GM18517 (cell line): ENCODE measurements around the gene CHD9.

Source experiments
- ATAC-seq: cut with Tn5 transposase; IDR thresholded peaks from one replicate; pipeline ENCODE4 v1.9.1; 2021; ENCODE audit warnings: mild to moderate bottlenecking, moderate library complexity; ENCODE audit not compliant: unreplicated experiment

CHD9 gene

GRCh38 chr16:53334581-53334980 is 279.8 kb downstream of the CHD9 start:
- ATAC-seq = no peak

GRCh38 chr16:53337294-53337693 is 282.5 kb downstream of the CHD9 start:
- no peak for ATAC-seq

DNA sequence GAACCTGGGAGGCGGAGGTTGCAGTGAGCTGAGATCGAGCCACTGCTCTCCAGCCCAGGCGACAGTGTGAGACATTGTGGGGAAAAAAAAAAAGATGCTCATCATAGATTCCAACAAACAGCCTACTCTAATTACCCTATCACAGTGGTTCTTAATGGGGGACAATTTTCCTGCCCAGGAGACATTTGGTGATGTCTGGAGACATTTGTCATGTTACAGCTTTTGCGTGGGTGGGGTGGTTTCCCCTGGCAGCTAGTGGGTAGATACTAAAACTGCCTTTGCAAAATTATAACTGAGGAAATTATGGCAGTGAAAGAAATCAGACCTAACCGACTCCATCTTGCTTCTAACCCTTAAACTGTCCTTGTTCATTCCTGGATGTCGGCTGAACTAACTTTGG is 287.0 kb downstream of the CHD9 start:
- no peak for ATAC-seq

GRCh38 chr16:53355064-53355463 is 300.3 kb downstream of the CHD9 start:
- no peak for ATAC-seq

DNA sequence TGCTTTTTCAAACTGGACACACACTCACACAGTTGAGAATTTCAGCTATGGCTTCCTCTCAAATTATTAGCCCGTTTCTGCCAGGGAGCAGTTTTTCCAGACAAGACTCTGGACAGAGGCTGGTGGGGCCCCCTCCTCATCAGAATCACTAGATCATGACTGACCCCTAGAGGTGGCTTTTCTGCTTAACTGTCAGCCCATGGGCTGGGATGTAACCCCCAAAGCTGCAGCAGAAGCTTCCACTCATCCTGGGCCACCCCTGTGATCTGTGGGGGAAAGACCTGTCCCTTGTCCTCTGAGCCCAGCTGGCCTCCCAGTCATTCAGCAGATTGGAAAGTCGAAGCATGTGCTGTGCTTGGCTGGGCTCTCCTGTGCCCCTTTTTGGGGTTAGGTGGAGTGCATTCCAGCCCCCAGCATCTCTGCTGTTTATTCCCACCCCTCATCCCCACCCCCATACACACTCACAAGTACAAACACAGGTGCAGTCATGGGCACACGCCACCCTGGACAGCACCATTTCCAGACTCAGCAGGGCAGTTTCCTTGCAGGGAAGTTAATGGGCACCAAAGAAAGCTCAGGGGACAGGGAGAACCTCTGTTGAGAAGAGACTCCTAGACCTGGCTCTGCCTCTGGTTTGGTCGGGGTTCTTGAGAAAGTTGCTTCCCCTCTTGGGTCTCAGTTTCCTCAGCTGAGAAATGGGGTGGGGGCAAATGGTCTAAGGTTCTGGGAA is 301.9 kb downstream of the CHD9 start:
- no peak for ATAC-seq

DNA sequence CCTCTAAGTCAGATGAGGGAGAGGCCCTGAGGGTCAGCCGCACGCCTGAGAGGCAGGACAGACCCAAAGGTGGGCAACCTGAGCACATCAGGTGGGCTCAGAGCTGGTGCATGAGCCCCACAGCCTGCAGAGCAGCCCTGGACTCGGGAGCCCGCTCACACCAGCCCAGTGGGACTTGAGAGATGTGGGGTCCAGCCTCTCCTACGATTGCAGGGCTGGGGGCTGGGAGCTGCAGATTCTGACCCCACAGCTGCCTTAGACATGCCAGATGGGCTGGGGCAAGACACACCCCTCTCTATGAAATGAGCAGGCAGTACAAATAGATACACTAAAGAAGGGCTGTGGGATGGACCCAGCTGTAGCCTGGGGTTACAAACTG is 302.4 kb downstream of the CHD9 start:
- ATAC-seq = no peak

DNA sequence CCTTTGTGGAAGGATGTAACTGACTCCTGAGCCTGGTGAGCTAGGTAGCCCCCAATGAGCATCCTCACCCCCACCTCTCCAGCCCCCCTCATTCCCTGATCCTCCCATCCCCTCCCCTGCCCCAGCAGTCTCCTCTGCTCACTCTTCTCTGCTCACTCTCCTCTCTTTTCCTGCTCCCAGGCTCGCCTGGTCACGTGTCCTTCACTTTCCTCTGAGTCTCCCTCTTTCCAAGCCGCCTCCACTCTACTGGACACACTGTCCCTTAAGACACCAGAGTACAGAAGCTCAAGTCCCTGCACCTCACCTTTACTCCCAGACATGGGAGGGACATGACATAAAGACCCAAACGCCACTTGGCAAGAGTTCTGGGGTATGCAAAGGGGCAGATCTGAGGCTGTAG is 303.2 kb downstream of the CHD9 start:
- ATAC-seq = no peak

DNA sequence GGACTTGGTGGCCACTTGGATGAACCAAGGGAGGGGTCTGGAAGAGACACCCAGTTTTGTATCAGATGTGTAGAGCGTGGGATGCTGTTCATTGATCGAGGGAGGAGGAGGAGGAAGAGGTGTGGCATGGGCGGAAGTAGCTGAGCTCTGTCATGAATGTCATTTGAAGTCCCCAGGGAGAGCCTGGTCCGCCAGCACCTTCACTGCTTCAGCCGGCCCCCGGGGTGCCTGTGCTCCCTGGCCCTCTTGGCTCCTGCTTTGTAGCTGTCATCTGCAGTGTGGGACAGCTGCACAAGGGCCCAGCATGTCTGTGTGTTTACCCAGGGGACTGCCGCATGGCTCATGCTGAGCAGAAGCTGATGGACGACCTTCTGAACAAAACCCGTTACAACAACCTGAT is 304.1 kb downstream of the CHD9 start:
- no peak for ATAC-seq

DNA sequence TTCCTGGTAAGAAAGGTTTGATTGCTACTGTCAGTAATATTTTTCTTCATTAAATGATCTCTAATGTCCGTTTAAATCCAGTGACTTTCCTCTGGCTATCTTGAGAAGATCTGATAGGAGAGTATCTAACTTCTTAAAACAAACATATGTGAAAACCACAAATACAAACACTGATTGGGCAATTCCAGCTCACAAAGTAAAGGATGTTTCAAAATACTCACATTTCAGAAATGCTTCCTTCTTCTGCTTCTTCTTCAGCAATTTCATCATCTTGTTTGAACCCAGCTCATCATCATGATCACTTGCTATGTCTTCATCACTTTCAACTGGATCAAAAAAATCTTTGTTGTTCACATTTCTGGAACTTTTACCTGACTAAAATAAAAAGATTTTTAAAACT is 315.1 kb downstream of the CHD9 start:
- ATAC-seq = no peak

DNA sequence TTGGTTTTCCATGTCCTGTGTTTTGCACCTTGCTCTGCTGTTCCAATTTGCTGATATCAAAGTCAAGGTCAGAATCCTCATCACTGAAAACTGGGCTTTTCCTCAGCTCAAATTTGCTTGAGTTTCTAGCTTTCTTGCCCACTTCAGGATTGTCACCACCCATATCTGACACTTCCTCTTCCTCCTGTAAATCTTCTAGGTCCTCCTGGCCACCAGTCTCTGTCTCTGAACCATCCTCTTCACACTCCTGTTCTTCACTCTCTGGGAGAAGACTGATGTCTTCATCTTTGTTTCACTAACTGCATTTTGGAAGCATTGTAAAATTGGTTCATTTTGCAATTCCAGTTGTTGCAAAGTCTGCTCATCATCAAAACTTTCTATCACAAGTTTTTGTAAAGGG is 316.0 kb downstream of the CHD9 start:
- ATAC-seq = no peak

- ATAC-seq = no peak
These were observed 318.4 kb downstream of the CHD9 start for GRCh38 chr16:53372992-53373871.

- ATAC-seq = no peak
These were observed 320.0 kb downstream of the CHD9 start for GRCh38 chr16:53374800-53375199.

DNA sequence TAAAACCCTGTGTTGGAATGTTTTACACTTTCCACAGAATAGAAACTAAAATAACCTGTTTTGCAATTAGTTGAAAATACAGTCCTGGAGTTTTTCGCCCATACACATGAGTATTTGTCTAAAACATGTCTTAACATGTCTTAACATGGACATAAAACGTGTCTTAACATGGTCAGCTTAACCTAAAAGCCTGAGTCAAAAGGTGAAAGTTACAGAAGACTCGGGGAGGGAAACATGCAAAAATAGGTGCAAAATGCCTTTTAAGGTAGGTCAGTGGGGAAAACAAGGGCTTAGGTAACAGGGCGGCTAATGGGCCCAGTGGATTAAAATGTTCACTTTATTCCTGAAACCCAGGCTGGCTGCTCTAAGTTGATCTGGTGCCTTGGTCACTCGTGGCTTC is 323.3 kb downstream of the CHD9 start:
- ATAC-seq = no peak
